ENCODE results near the gene MCCC1. TPM values are rescaled to one million over a fixed set of nuclear protein-coding genes. Genes with fewer than 3 reads are reported as not detected.

The MCCC1 gene
- polyA plus RNA-seq (2012; ENCODE audit: insufficient read length, low read depth): 9.3 TPM

DNA sequence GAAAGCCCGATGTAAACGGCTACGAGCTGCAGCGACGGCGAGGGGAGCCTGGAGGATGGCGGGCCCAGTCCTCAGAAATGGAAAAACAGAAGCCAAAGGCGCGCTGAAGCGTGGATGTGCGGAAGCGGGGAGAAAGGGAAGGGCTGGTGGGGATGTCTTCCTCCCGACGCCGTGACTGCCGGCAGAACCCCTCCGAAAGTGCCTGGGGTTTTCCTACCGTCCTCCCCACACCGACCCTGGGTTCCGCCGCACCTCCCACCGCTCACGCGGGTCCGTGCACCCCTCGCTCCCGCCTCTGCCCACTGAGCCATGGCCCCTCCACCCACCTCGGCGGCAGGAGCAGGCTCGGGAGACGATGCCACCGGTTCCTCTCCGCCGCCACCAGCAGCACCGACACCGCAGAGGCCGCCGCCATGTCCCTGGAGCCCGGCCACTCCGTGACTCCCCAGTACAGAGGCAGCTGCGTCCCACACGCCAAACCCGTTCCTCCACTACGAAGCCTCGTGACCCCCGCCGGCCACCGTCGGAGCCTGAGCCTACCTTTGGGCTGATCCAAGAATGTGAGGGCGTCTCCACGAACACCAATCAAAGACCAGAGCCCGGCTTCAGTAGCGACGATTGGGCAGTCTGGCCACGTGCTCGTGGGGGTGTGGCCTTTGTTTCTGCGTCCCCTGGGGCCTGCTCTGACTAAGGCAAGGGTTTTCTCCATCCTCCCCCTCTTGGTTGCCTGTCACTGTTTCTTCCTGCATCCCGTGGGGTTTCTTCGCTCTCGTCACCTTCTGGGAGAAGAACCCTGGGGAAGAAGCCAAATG is at the start of gene MCCC1:
Gene MCCC1, minus strand, starts transcription at position 471 of the 812 bp plus-strand sequence. Its CDS starts 56 bp downstream, at position 415.
- TF ChIP-seq POLR2AphosphoS5 (IDR thresholded peaks at IDR 0.05; ENCODE audit: low read depth, low read length) (no peak), TAF1 (IDR thresholded peaks at IDR 0.05; ENCODE audit: borderline replicate concordance, insufficient read depth, low read length) (peak; percentile 57; the same call in 1 of the 2 replicates)

DNA sequence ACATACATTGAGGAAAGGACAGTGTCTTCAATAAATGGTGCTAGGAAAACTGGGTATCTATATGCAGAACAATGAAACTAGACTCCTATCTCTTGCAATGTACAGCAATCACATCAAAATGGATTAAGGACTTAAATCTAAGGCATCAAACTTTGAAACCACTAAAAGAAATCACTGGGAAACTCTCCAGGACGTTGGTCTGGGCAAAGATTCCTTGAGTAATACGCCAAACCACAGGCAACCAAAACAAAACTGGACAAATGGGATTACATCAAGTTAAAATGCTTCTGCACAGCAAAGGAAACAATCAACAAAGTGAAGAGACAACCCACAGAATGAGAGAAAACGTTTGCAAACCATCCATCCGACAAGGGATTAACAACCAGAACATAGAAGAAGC is 48.8 kb upstream of the MCCC1 start:
- no peak for TF ChIP-seq TAF1 (IDR thresholded peaks at IDR 0.05; ENCODE audit: borderline replicate concordance, insufficient read depth, low read length)
- no peak for TF ChIP-seq FOXP2 (optimal IDR thresholded peaks at IDR 0.05; ENCODE audit: borderline replicate concordance, extremely low read depth, extremely low read length, insufficient read depth)

DNA sequence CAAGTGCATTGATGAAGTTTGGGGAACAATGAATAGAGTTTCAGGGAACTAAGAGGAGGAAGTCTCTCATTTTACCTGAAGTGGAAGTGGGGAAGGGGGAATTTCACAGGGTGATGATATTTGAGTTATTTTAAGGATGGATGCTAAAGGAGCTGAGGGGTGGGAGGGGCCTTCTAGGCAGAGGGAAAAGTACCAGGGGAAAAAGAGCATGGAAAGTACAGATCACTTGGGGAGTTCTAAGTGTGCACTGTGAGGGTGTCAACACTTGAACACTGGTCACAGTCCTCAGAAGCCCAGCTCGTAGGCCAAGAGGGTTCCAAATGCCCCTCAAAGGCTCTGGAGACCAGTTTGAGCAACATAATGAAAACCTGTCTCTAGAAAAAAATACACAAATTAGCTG is 45.1 kb upstream of the MCCC1 start:
- TF ChIP-seq, protein P1, sequence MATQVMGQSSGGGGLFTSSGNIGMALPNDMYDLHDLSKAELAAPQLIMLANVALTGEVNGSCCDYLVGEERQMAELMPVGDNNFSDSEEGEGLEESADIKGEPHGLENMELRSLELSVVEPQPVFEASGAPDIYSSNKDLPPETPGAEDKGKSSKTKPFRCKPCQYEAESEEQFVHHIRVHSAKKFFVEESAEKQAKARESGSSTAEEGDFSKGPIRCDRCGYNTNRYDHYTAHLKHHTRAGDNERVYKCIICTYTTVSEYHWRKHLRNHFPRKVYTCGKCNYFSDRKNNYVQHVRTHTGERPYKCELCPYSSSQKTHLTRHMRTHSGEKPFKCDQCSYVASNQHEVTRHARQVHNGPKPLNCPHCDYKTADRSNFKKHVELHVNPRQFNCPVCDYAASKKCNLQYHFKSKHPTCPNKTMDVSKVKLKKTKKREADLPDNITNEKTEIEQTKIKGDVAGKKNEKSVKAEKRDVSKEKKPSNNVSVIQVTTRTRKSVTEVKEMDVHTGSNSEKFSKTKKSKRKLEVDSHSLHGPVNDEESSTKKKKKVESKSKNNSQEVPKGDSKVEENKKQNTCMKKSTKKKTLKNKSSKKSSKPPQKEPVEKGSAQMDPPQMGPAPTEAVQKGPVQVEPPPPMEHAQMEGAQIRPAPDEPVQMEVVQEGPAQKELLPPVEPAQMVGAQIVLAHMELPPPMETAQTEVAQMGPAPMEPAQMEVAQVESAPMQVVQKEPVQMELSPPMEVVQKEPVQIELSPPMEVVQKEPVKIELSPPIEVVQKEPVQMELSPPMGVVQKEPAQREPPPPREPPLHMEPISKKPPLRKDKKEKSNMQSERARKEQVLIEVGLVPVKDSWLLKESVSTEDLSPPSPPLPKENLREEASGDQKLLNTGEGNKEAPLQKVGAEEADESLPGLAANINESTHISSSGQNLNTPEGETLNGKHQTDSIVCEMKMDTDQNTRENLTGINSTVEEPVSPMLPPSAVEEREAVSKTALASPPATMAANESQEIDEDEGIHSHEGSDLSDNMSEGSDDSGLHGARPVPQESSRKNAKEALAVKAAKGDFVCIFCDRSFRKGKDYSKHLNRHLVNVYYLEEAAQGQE (IDR thresholded peaks at IDR 0.05; ENCODE audit: insufficient read depth in 1 of 2, low read depth in 2 of 2, low read length in 2 of 2): no peak
- TF ChIP-seq SIN3A (IDR thresholded peaks at IDR 0.05; ENCODE audit: borderline replicate concordance, insufficient read depth, low read length) (no peak), FOXP2 (optimal IDR thresholded peaks at IDR 0.05; ENCODE audit: borderline replicate concordance, extremely low read depth, extremely low read length, insufficient read depth) (no peak), TAF1 (IDR thresholded peaks at IDR 0.05; ENCODE audit: borderline replicate concordance, insufficient read depth, low read length) (no peak), POLR2AphosphoS5 (IDR thresholded peaks at IDR 0.05; ENCODE audit: low read depth, low read length) (no peak)

DNA sequence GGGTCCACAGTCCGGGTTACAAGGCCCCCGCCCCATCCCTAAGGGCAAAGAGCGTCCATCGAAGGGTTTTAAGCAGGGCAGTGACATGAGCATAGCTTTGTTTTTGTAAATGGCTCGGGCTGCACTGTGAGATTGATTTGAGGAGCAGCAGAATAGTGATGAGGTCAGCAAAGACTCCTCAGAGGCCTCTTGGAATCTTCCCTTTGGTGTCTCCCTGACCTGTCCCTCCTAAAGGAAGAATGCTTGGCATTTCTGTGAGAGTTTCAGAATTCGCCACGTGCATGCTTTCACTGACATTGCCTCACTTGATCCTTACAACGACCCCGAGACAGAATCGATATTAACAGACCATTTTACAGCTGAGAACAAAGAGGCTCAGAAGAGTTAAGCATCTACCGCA is 42.9 kb upstream of the MCCC1 start:
- no peak for TF ChIP-seq POLR2AphosphoS5 (IDR thresholded peaks at IDR 0.05; ENCODE audit: low read depth, low read length)
- TF ChIP-seq, protein P1 (IDR thresholded peaks at IDR 0.05; ENCODE audit: insufficient read depth in 1 of 2, low read depth in 2 of 2, low read length in 2 of 2): no peak
- no peak for TF ChIP-seq TAF1 (IDR thresholded peaks at IDR 0.05; ENCODE audit: borderline replicate concordance, insufficient read depth, low read length)
- no peak for TF ChIP-seq SIN3A (IDR thresholded peaks at IDR 0.05; ENCODE audit: borderline replicate concordance, insufficient read depth, low read length)
- TF ChIP-seq FOXP2 (optimal IDR thresholded peaks at IDR 0.05; ENCODE audit: borderline replicate concordance, extremely low read depth, extremely low read length, insufficient read depth): no peak

DNA sequence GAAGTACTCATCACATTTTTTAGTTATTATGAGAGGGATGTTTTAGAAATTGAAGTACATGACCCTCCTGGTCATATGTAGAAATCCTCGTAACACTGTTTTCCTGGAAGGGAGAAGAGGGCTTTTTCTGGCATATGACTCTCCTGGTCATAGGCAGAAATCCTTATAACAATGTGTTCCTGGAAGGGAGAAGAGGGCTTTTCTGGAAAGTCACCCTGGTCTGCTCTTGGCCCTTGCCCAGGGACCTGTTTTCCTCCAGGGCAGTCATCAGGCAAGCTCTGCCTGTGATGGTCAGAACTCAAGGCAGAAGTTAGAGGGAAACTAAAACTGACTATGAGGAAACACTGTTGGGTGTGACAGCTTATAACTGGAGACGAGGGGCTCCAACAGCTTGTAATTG is 35.5 kb upstream of the MCCC1 start:
- TF ChIP-seq TAF1 (IDR thresholded peaks at IDR 0.05; ENCODE audit: borderline replicate concordance, insufficient read depth, low read length) (no peak), FOXP2 (optimal IDR thresholded peaks at IDR 0.05; ENCODE audit: borderline replicate concordance, extremely low read depth, extremely low read length, insufficient read depth) (no peak), POLR2AphosphoS5 (IDR thresholded peaks at IDR 0.05; ENCODE audit: low read depth, low read length) (no peak), SIN3A (IDR thresholded peaks at IDR 0.05; ENCODE audit: borderline replicate concordance, insufficient read depth, low read length) (no peak)
- TF ChIP-seq, protein P1 (IDR thresholded peaks at IDR 0.05; ENCODE audit: insufficient read depth in 1 of 2, low read depth in 2 of 2, low read length in 2 of 2): no peak

DNA sequence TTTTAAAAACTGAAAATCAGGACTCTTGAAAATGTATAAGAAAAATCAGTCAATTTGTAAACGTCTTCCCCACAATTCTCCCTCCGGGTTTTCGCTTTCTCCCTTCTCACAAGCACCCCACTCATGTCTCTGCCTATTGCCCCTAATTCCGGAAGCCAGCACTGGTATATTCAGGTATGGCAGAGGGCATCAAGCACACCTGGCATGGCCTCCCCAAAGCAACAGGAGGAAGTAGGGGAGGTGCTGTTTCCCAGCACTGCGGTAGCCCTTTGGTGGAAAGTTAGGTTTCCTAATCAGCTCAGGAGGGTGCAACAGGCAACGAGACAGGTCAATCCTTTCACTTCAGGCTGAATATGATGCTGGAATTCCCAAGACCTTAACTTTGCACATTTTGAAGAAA is 33.1 kb upstream of the MCCC1 start:
- TF ChIP-seq POLR2AphosphoS5 (IDR thresholded peaks at IDR 0.05; ENCODE audit: low read depth, low read length): no peak
- TF ChIP-seq FOXP2 (optimal IDR thresholded peaks at IDR 0.05; ENCODE audit: borderline replicate concordance, extremely low read depth, extremely low read length, insufficient read depth): no peak
- no peak for TF ChIP-seq TAF1 (IDR thresholded peaks at IDR 0.05; ENCODE audit: borderline replicate concordance, insufficient read depth, low read length)
- TF ChIP-seq, protein P1 (IDR thresholded peaks at IDR 0.05; ENCODE audit: insufficient read depth in 1 of 2, low read depth in 2 of 2, low read length in 2 of 2): no peak
- no peak for TF ChIP-seq SIN3A (IDR thresholded peaks at IDR 0.05; ENCODE audit: borderline replicate concordance, insufficient read depth, low read length)
